Uterus (tissue), 2 donors: ENCODE measurements around the gene CDH16.

Experiments
- POLR2A ChIP-seq, 2 donors: fragments of 450-650 bp; IDR thresholded peaks; one replicate each; pipeline ENCODE4 v1.6.1; 2016; ENCODE audit warnings: antibody characterized with exemption in 2 of 2, mild to moderate bottlenecking in 1 of 2, moderate library complexity in 1 of 2
- TF ChIP-seq, protein P1 (sequence below), 4 experiments: fragments of 200-600 bp in 2 of 4; fragments of 450-650 bp in 2 of 4; sonication (generic) in 2 of 4; IDR thresholded peaks; one replicate each; pipeline ENCODE4 v1.5.1; 2016 to 2019; ENCODE audit warnings: antibody characterized with exemption in 4 of 4, mild to moderate bottlenecking in 2 of 4, moderate library complexity in 1 of 4

DNA sequence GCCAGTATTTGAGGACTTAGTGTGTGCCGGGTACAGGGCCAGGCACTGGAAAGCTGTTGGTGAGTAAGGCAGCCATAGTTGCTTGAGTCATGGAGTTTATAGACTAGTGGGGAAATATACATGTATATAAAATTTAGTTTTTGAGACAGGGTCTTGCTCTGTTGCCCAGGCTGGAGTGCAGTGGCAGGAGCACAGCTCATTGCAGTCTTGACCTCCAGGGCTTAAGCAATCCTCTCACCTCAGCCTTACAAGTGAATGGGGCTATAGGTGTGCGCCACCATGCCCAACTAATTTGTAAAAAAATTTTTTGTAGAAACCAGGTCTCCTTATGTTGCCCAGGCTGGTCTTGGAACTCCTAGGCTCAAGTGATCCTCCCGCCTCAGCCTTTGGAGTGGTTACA is 36.0 kb downstream of the CDH16 start:
- TF ChIP-seq, protein P1, sequence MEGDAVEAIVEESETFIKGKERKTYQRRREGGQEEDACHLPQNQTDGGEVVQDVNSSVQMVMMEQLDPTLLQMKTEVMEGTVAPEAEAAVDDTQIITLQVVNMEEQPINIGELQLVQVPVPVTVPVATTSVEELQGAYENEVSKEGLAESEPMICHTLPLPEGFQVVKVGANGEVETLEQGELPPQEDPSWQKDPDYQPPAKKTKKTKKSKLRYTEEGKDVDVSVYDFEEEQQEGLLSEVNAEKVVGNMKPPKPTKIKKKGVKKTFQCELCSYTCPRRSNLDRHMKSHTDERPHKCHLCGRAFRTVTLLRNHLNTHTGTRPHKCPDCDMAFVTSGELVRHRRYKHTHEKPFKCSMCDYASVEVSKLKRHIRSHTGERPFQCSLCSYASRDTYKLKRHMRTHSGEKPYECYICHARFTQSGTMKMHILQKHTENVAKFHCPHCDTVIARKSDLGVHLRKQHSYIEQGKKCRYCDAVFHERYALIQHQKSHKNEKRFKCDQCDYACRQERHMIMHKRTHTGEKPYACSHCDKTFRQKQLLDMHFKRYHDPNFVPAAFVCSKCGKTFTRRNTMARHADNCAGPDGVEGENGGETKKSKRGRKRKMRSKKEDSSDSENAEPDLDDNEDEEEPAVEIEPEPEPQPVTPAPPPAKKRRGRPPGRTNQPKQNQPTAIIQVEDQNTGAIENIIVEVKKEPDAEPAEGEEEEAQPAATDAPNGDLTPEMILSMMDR (IDR thresholded peaks at IDR 0.05), result no peak
- TF ChIP-seq POLR2A (IDR thresholded peaks at IDR 0.05), result no peak
